ENCODE results near the gene CTBP2. TPM values are rescaled to one million over a fixed set of nuclear protein-coding genes. Genes with fewer than 3 reads are reported as not detected.

CTBP2 gene
- polyA plus RNA-seq, 1 donor (not counting 4 experiments of a cell fraction or from before 2014, with no cell fraction given): 76.0 TPM

- no peaks in the 10 kb centered on the region for H3K27me3 ChIP-seq (ENCODE audit: control insufficient read depth, extremely low read depth, insufficient read depth, low read length)
- no peak overlapping the region for H3K9ac ChIP-seq (ENCODE audit: control insufficient read depth, extremely low read depth, insufficient read depth, low read length)
- H4K20me1 ChIP-seq (ENCODE audit: control insufficient read depth, extremely low read depth, insufficient read depth, low read length): peaks cover 18% of the 10 kb centered on the region
- peaks cover 15 to 30% of the 10 kb centered on the region in 2 experiments for H3K36me3 ChIP-seq (ENCODE audit: control insufficient read depth in 2 of 2, extremely low read depth in 1 of 2, insufficient read depth in 2 of 2, low read length in 2 of 2)
- TF ChIP-seq CTCF (optimal IDR thresholded peaks at IDR 0.05 in 1 of 3, IDR thresholded peaks at IDR 0.05 in 1 of 3, conservative IDR thresholded peaks at IDR 0.05 in 1 of 3; ENCODE audit: extremely low read depth in 1 of 3, insufficient read depth in 2 of 3, low read length in 3 of 3): no peak
- TF ChIP-seq EZH2 (IDR thresholded peaks at IDR 0.05; ENCODE audit: low read length): no peak
- no peak overlapping the region for H3K4me3 ChIP-seq (ENCODE audit: control insufficient read depth in 2 of 3, extremely low read depth in 1 of 3, insufficient read depth in 2 of 3, low read depth in 1 of 3, low read length in 3 of 3)
- H3K27ac ChIP-seq (ENCODE audit: control insufficient read depth, insufficient read depth, low read length): no peak overlapping the region
- no peak overlapping the region for H2AFZ ChIP-seq (ENCODE audit: control insufficient read depth, low read length)
- FAIRE-seq: no peak
- DNase-seq (ENCODE audit: low read depth, low spot score): no peak
- peaks cover 87% of the 10 kb centered on the region for H3K79me2 ChIP-seq (ENCODE audit: control insufficient read depth, insufficient read depth, low read length)
- H3K4me1 ChIP-seq (ENCODE audit: control insufficient read depth, extremely low read depth, insufficient read depth, low read length): peaks cover 14% of the 10 kb centered on the region
- no peaks in the 10 kb centered on the region for H3K9me1 ChIP-seq (ENCODE audit: control insufficient read depth, extremely low read depth, insufficient read depth, low read length)
- no peaks in the 10 kb centered on the region for H3K9me3 ChIP-seq (ENCODE audit: control insufficient read depth, low read depth, low read length)
- no peak overlapping the region for H3K4me2 ChIP-seq (ENCODE audit: control insufficient read depth, extremely low read depth, insufficient read depth, low read depth, low read length)
- dilution Hi-C loops (cut with MboI; ENCODE audit: extremely low pct_ligation_motif_present, low sequenced_read_pairs): no loop called here
Measured at GRCh38 chr10:125029584-125030242, 130.7 kb downstream of the CTBP2 start.

- no peak for FAIRE-seq
- H4K20me1 ChIP-seq (ENCODE audit: control insufficient read depth, extremely low read depth, insufficient read depth, low read length): peaks cover 22% of the 10 kb centered on the region
- no peaks in the 10 kb centered on the region for H3K9me3 ChIP-seq (ENCODE audit: control insufficient read depth, low read depth, low read length)
- no peak for DNase-seq (ENCODE audit: low read depth, low spot score)
- H2AFZ ChIP-seq (ENCODE audit: control insufficient read depth, low read length): no peak overlapping the region
- no peaks in the 10 kb centered on the region for H3K9me1 ChIP-seq (ENCODE audit: control insufficient read depth, extremely low read depth, insufficient read depth, low read length)
- peaks cover 87% of the 10 kb centered on the region for H3K79me2 ChIP-seq (ENCODE audit: control insufficient read depth, insufficient read depth, low read length)
- H3K9ac ChIP-seq (ENCODE audit: control insufficient read depth, extremely low read depth, insufficient read depth, low read length): no peak overlapping the region
- TF ChIP-seq EZH2 (IDR thresholded peaks at IDR 0.05; ENCODE audit: low read length) (no peak), CTCF (optimal IDR thresholded peaks at IDR 0.05 in 1 of 3, IDR thresholded peaks at IDR 0.05 in 1 of 3, conservative IDR thresholded peaks at IDR 0.05 in 1 of 3; ENCODE audit: extremely low read depth in 1 of 3, insufficient read depth in 2 of 3, low read length in 3 of 3) (no peak)
- H3K36me3 ChIP-seq (ENCODE audit: control insufficient read depth in 2 of 2, extremely low read depth in 1 of 2, insufficient read depth in 2 of 2, low read length in 2 of 2): peaks cover 16 to 27% of the 10 kb centered on the region in 2 experiments
- no peak overlapping the region for H3K4me3 ChIP-seq (ENCODE audit: control insufficient read depth in 2 of 3, extremely low read depth in 1 of 3, insufficient read depth in 2 of 3, low read depth in 1 of 3, low read length in 3 of 3)
- H3K27ac ChIP-seq (ENCODE audit: control insufficient read depth, insufficient read depth, low read length): no peak overlapping the region
- H3K4me1 ChIP-seq (ENCODE audit: control insufficient read depth, extremely low read depth, insufficient read depth, low read length): peaks cover 7% of the 10 kb centered on the region
- no peak overlapping the region for H3K4me2 ChIP-seq (ENCODE audit: control insufficient read depth, extremely low read depth, insufficient read depth, low read depth, low read length)
- H3K27me3 ChIP-seq (ENCODE audit: control insufficient read depth, extremely low read depth, insufficient read depth, low read length): no peaks in the 10 kb centered on the region
- dilution Hi-C loops (cut with MboI; ENCODE audit: extremely low pct_ligation_motif_present, low sequenced_read_pairs): no loop called here
Measured at GRCh38 chr10:125027871-125028869, 132.2 kb downstream of the CTBP2 start.

Measured in keratinocyte (primary cell).